Cortex of kidney (tissue), 1 donor: ENCODE results near the gene COMTD1.

Experiments used
- DNase-seq: peaks from one replicate; lab custom pipeline; 2025; lab: John Stamatoyannopoulos, UW

COMTD1 gene

GRCh38 chr10:75235375-75236177 lies at the start of gene COMTD1:
COMTD1 (minus strand) TSS chr10:75235957; CDS start chr10:75235928, 29 bp downstream.
- DNase-seq = peak; percentile 66

- no peak for DNase-seq
These were observed 48.1 kb upstream of the COMTD1 start for GRCh38 chr10:75283671-75284470.

GRCh38 chr10:75283078-75283670 lies 47.4 kb upstream of the COMTD1 start:
- DNase-seq = no peak

- DNase-seq = no peak
These were observed 46.2 kb upstream of the COMTD1 start for GRCh38 chr10:75281974-75282373.

GRCh38 chr10:75280236-75280635 lies 44.5 kb upstream of the COMTD1 start:
- no peak for DNase-seq

- DNase-seq = no peak
These were observed 40.5 kb upstream of the COMTD1 start for GRCh38 chr10:75276069-75276872.

GRCh38 chr10:75272896-75273295 lies 37.1 kb upstream of the COMTD1 start:
- no peak for DNase-seq

GRCh38 chr10:75272094-75272493 lies 36.3 kb upstream of the COMTD1 start:
- no peak for DNase-seq

- no peak for DNase-seq
These were observed 33.8 kb upstream of the COMTD1 start for GRCh38 chr10:75269605-75270004.

GRCh38 chr10:75266945-75267344 lies 31.2 kb upstream of the COMTD1 start:
- no peak for DNase-seq

- DNase-seq = no peak
These were observed 30.1 kb upstream of the COMTD1 start for GRCh38 chr10:75265856-75266255.

- no peak for DNase-seq
These were observed 28.0 kb upstream of the COMTD1 start for GRCh38 chr10:75263806-75264205.

- no peak for DNase-seq
These were observed 26.3 kb upstream of the COMTD1 start for GRCh38 chr10:75261813-75262705.

- DNase-seq = no peak
These were observed 25.2 kb upstream of the COMTD1 start for GRCh38 chr10:75260990-75261389.

- DNase-seq = no peak
These were observed 19.0 kb upstream of the COMTD1 start for GRCh38 chr10:75254739-75255138.

- DNase-seq = no peak
These were observed 17.8 kb upstream of the COMTD1 start for GRCh38 chr10:75253281-75254220.

- DNase-seq = no peak
These were observed 15.2 kb upstream of the COMTD1 start for GRCh38 chr10:75250934-75251333.

GRCh38 chr10:75247797-75248196 lies 12.0 kb upstream of the COMTD1 start:
- DNase-seq = no peak

- DNase-seq = no peak
These were observed 10.7 kb upstream of the COMTD1 start for GRCh38 chr10:75246506-75246905.
